HG03432 (cell line): ENCODE results near the gene HDAC6.

ENCODE experiments used
- ATAC-seq: cut with Tn5 transposase; IDR thresholded peaks from one replicate; pipeline ENCODE4 v1.9.1; 2021; ENCODE audit warnings: mild to moderate bottlenecking, moderate library complexity; ENCODE audit not compliant: unreplicated experiment

HDAC6 gene

DNA sequence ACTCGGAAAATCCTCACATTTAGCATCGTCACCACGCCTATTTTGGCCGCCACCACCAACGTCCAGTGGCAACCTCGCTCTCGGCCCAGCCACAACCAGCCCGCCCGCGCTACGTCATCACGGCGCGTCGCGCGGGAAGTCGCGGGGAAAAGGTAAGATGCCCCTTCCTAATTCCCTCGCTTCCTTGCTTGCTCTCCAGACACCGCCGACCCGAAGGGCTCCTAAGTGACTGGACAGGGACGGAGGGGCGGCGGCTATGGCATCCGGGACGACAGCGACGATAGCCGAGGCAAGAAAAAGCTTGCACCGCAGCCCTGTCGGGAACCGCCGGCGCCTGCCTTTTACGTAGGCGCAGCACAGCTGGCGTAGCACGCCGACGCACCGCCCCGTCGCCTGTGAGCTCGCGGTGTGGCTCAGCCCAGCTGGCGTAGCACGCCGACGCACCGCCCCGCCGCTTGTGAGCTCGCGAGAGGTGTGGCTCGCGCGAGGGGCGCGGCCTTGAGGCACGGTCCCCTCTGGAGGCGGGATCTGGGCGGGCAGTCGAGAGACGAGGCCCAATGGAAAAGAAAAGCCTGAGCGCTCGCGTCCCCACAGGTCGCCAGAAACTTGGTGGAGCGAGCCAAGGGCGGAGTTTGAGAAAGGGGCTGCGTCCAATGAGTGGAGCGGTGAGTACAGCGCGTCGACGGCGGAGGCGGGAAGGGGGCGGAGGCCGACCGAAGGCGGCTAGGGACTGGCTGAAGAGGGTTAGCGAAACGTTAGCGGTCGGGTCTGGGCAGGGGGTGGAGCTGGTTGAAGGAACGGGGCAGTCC, at the start of gene HDAC6:
HDAC6 (plus strand) TSS at position 788 of the 809 bp plus-strand sequence. CDS start 626 bp downstream, outside the sequence.
- peak; percentile 91 for ATAC-seq

- no peak for ATAC-seq
Measured at GRCh38 chrX:48752498-48752897, 49.4 kb upstream of the HDAC6 start.

GRCh38 chrX:48753708-48754228, 48.1 kb upstream of the HDAC6 start:
- ATAC-seq = no peak

DNA sequence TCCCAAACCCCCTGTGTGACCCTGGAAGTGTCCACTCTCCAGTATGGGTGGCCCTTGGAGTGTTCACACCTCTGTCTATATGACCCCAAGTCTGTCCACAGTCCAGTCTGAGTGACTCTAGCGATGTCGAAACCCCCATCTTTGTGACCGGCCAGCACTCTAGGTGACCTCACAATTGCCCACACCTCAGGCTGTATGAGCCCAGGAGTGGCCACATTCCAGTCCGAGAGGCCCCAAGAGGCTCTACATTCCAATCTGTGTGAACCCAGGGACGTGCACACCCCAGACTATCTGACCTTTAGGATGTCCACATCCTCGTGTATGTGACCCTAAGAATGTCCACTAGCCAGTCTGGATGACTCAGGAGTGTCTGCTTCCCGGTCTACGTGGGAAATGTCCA, 47.6 kb upstream of the HDAC6 start:
- no peak for ATAC-seq

DNA sequence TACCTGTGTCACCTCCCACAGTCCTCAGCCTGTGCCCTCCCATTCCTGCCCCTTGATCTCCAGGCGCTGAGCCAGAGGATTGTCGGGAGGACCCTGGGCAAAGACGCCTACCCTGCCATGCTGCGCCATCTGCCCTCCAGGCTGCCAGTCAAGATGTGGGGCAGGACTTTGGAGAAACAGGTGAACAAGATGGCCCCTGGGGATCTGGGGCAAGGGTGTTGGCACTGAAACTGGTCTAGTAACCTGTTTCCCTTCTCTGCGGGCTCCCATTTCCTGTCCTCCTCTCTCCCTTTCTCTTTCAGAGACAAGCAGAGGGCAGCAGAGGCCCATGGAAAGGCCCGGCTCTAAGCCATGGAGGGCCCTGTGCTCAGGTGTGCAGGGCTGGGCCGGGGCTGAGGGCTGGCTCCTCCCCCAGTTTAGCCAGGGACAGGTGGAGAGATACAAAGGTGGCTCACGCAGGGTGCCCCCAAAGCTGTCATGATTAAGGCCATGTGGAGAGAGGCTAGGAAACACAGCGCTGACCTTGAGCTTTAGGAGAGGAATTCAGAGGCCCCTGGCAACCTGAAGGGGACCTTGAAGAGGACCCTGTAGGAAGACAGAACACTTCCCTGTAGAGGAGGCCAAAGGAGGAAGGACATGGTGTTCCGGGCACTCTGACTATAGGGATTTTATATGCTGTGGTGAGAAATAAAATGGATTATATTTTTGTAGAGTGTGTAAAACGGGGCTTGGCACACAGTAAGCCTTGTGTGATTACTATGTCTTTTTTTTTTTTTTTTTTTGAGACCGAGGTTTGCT, 40.0 kb upstream of the HDAC6 start, which contains the start of gene GLOD5:
GLOD5 (plus strand) TSS at position 74 of the 798 bp plus-strand sequence; CDS start at position 118, 44 bp downstream.
- ATAC-seq = no peak

GRCh38 chrX:48769230-48769629, 32.6 kb upstream of the HDAC6 start:
- ATAC-seq = no peak

DNA sequence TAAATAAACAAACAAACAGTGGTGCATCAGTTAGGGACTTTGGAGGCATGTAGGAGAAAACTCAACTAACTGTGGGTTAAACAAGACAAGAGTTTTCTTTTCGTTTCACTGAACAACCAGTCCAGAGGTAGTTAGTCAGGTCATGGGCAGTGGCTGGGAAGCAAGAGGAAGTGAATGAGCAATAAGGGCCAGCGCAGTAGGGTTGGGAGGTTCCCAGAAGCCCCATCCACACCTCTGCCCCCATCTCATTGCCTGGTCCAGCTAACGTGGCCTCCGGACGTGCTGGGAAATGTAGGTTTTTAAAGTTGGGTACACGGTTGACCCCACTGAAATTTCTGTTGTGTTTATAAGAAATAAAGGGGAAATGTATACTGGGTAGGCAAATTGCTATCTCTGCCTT, 31.6 kb upstream of the HDAC6 start:
- ATAC-seq = no peak

DNA sequence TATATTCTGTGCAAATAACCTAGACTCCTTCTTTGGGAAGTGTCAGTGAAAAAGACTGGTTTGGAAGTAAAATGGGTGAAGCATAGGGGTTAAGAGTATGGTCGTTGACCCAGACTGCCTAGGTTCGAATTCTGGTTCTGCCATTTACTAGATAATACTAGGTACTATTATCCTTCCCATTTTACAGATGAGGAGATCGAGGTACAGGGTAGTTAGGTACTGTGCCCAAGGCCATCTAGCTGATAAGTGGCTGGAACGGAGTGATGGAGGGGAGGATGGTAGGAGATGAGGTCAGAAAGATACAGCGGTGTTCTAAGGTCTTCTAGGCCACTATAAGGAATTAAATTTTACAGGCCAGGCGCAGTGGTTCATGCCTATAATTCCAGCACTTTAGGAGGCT, 29.3 kb upstream of the HDAC6 start:
- no peak for ATAC-seq

DNA sequence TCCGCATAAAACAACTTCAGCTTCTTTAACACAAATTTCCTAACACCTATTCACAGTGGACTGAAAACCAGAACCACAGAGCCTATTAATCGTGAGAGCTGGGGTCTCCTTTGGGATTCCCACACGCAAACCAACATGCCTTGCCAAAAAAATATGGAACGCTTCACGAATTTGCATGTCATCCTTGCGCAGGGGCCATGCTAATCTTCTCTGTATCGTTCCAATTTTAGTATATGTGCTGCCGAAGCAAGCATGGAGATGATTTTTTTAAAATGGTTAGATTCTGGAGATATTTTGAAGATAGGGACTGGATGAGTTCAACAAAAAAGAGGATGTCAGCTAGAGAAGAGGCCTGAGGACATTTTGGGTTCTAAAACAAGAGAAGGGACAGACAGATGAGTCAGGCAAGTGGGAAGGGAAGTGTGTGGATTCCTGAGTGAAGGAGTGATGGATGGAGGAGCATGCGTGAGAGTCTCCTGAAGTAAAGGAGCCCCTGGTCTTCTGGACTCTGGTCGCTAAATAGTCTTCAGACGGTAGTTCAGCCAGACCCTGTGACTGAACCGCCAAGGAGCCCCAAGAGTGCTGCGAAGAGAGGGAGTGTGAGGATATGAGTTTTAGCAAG, 24.9 kb upstream of the HDAC6 start:
- ATAC-seq = no peak

- ATAC-seq = no peak
Measured at GRCh38 chrX:48779399-48779798, 22.5 kb upstream of the HDAC6 start.

- no peak for ATAC-seq
Measured at GRCh38 chrX:48781705-48782104, 20.2 kb upstream of the HDAC6 start.

GRCh38 chrX:48782216-48782615, 19.7 kb upstream of the HDAC6 start:
- no peak for ATAC-seq

GRCh38 chrX:48782795-48783194, 19.1 kb upstream of the HDAC6 start:
- ATAC-seq = no peak

- ATAC-seq = no peak
Measured at GRCh38 chrX:48784726-48785125, 17.1 kb upstream of the HDAC6 start.

GRCh38 chrX:48785186-48785539, 16.7 kb upstream of the HDAC6 start:
- no peak for ATAC-seq

- no peak for ATAC-seq
Measured at GRCh38 chrX:48785540-48786214, 16.2 kb upstream of the HDAC6 start.

DNA sequence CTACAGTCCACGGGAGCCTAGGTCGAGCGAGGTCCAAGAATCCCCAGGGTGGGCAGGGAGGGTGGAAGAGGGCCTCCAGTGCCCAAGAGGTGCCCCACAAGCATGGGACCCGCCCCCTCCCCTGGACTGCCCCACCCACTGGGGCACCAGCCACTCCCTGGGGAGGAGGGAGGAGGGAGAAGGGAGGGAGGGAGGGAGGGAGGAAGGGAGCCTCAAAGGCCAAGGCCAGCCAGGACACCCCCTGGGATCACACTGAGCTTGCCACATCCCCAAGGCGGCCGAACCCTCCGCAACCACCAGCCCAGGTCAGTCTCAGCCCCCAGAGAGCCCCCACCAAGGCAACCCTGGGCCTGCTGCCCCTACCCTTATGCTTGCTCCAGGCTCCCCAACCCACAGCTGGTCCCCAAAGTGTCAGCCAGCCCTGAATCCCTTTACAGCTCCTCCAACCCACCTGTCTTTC, 15.5 kb upstream of the HDAC6 start, which contains the start of gene GATA1:
GATA1 (plus strand) TSS at position 250 of the 460 bp plus-strand sequence. CDS start 4,520 bp downstream, outside the sequence.
- no peak for ATAC-seq

GRCh38 chrX:48786825-48787504, 14.9 kb upstream of the HDAC6 start:
- ATAC-seq = no peak

DNA sequence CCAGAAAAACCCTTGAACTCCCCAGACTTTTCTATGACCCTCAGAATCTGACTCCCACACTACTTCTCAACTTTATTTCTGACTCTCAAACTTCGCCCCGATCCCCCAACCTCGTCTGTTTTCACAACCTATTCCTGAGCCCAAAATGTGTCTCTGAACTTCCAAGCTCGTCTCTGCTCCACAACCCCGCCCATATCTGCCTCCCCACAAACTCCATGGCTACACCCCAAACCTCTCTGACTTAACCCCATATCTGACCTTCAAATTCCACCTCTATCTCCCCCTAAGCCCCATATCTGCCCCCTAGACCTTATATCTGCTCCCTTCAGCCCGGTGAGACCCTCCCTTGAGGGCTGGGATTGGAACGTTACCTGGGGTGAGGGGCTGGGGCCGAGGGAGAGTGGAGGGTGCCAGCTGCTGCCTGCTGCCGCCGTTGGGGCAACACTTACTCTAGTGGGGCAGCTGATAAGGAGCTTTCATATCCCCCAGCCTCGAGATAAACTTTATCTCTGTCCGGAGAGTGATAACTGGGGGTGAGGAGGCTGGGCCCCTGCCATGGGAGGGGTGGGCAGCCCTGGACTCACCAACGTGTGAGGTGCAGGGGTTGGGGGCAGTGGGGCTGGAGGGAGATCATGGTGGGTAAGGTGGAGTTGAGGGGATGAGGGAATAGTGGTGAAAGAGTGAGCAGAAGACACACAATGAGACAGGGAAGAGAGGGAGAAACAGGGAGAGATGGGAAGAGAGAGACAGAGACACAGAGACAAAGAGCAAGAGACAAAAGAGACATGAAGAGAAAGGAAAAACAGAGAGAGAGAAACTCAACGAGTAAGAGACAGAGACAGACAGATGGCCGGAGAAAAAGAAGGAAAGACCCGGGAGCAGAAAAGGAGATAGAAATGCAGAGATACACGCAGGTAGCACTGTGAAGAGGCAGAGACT, 14.1 kb upstream of the HDAC6 start:
- ATAC-seq = no peak
